Measurements from ENCODE around the gene CASP7. TPM values are rescaled to one million over a fixed set of nuclear protein-coding genes. Genes with fewer than 3 reads are reported as not detected.

Gene CASP7
- total RNA-seq, 1 experiment from 2014 or later: 38.2 TPM

- DNase-seq (ENCODE audit: low read depth, low spot score) (no peak), ATAC-seq (no peak)
- H3K9me3 ChIP-seq (ENCODE audit: control insufficient read depth, insufficient read depth, low read depth, low read length): no peaks in the 10 kb centered on the region
- no peak for TF ChIP-seq CTCF (IDR thresholded peaks at IDR 0.05)
- TF ChIP-seq REST (IDR thresholded peaks at IDR 0.05; ENCODE audit: insufficient read depth in 1 of 2, low read depth in 2 of 2, low read length in 1 of 2): no peak
- no peak for TF ChIP-seq TCF7L2 (IDR thresholded peaks at IDR 0.05; ENCODE audit: low read depth, low read length)
- TF ChIP-seq POLR2AphosphoS5 (IDR thresholded peaks at IDR 0.05; ENCODE audit: low read depth, low read length): no peak
- TF ChIP-seq SIN3A (IDR thresholded peaks at IDR 0.05; ENCODE audit: borderline replicate concordance, insufficient read depth, low read depth, low read length): no peak
- H3K27me3 ChIP-seq (ENCODE audit: control insufficient read depth, insufficient read depth, low read length): peaks cover 19% of the 10 kb centered on the region
- intact Hi-C loops (cut with micrococcal nuclease; ENCODE audit: unreplicated experiment): no loop called here
- CTCF ChIA-PET: no interaction called here
- no peak overlapping the region for H3K4me3 ChIP-seq (ENCODE audit: low read depth in 2 of 2, low read length in 2 of 2)
- POLR2A ChIA-PET: interaction anchor here (0.6 kb wide), 1 partner anchor 194 kb away, joined by 3 read pairs; no protein-coding TSS in a partner anchor
- H3K4me1 ChIP-seq (ENCODE audit: control insufficient read depth, insufficient read depth, low read length): no peaks in the 10 kb centered on the region
- H3K36me3 ChIP-seq (ENCODE audit: control insufficient read depth, insufficient read depth, low read length): no peaks in the 10 kb centered on the region
- no peak overlapping the region for H3K27ac ChIP-seq (ENCODE audit: low read length)
- BruUV-seq (replicated peaks): no TSS peak
- in situ Hi-C loops (cut with HindIII; ENCODE audit: low pct_unique_long_range_greater_than_20kb, low sequenced_read_pairs): no loop called here
Observed at GRCh38 chr10:113661332-113661731, 18.4 kb upstream of the CASP7 start.

- H3K36me3 ChIP-seq (ENCODE audit: control insufficient read depth, insufficient read depth, low read length): no peaks in the 10 kb centered on the region
- intact Hi-C loops (cut with micrococcal nuclease; ENCODE audit: unreplicated experiment): no loop called here
- BruUV-seq (replicated peaks): no TSS peak
- ATAC-seq: no peak
- in situ Hi-C loops (cut with HindIII; ENCODE audit: low pct_unique_long_range_greater_than_20kb, low sequenced_read_pairs): no loop called here
- H3K4me3 ChIP-seq (ENCODE audit: low read depth in 2 of 2, low read length in 2 of 2): no peak overlapping the region
- no peak overlapping the region for H3K27ac ChIP-seq (ENCODE audit: low read length)
- H3K27me3 ChIP-seq (ENCODE audit: control insufficient read depth, insufficient read depth, low read length): peaks cover 11% of the 10 kb centered on the region
- no peaks in the 10 kb centered on the region for H3K4me1 ChIP-seq (ENCODE audit: control insufficient read depth, insufficient read depth, low read length)
- TF ChIP-seq CTCF (IDR thresholded peaks at IDR 0.05): no peak
- TF ChIP-seq REST (IDR thresholded peaks at IDR 0.05; ENCODE audit: insufficient read depth in 1 of 2, low read depth in 2 of 2, low read length in 1 of 2): no peak
- no peak for TF ChIP-seq TCF7L2 (IDR thresholded peaks at IDR 0.05; ENCODE audit: low read depth, low read length)
- no peak for TF ChIP-seq POLR2AphosphoS5 (IDR thresholded peaks at IDR 0.05; ENCODE audit: low read depth, low read length)
- no peak for TF ChIP-seq SIN3A (IDR thresholded peaks at IDR 0.05; ENCODE audit: borderline replicate concordance, insufficient read depth, low read depth, low read length)
- ChIA-PET CTCF (no interaction called here), POLR2A (interaction anchor here (0.6 kb wide), 1 partner anchor 315 kb away, joined by 3 read pairs; no protein-coding TSS in a partner anchor)
- no peaks in the 10 kb centered on the region for H3K9me3 ChIP-seq (ENCODE audit: control insufficient read depth, insufficient read depth, low read depth, low read length)
- no peak for DNase-seq (ENCODE audit: low read depth, low spot score)
Observed at GRCh38 chr10:113663142-113663541, 16.6 kb upstream of the CASP7 start.

Measured in Panc1 (cell line).